HepG2 (cell line): Measurements from ENCODE around the gene MTURN. TPM values are rescaled to one million over a fixed set of nuclear protein-coding genes. Genes with fewer than 3 reads are reported as not detected.

Experiments used
- ATAC-seq: fragments of 200-7000 bp; cut with Tn5 transposase; 3 replicates; pipeline ENCODE4 v1.9.1; 2020; ENCODE audit warnings: mild to moderate bottlenecking, moderate library complexity
- BruUV-seq: library from RNA; stranded (reverse); fragments of 400-500 nt; replicated peaks from 2 replicates; lab custom pipeline; 2021; lab: Mats Ljungman, UMichigan
- CTCF ChIA-PET: fragments of 300-600 bp; formaldehyde crosslinking; extraction: SDS; loops from one replicate; lab custom pipeline; 2021; ENCODE audit warnings: low total read pairs, inconsistent platforms, low intra/inter-chr PET ratio; lab: Yijun Ruan, JAX
- POLR2A ChIA-PET: fragments of 350-600 bp; sonication (Branson Sonifier 250); formaldehyde crosslinking; loops from one replicate; lab custom pipeline; 2020; ENCODE audit warnings: antibody characterized with exemption, inconsistent platforms; lab: Yijun Ruan, JAX
- DNase-seq: peaks from one replicate; pipeline ENCODE4 v3.0.0-alpha.2; 2015; ENCODE audit warnings: low spot score
- FAIRE-seq: peaks from 3 replicates; lab custom pipeline; 2011; peaks lifted over from hg19 to GRCh38; lab: Jason Lieb, UNC
- H2AFZ ChIP-seq: one replicate; pipeline ENCODE4 v1.6.1; 2011; ENCODE audit warnings: low read length, inconsistent platforms
- H3K27ac ChIP-seq: fragments of 300-600 bp; 3 replicates; pipeline ENCODE4 v1.8.0; 2011; ENCODE audit warnings: mixed run types, mild to moderate bottlenecking, mixed read lengths, low read length, inconsistent platforms; ENCODE audit not compliant: insufficient read depth; ENCODE audit errors: extremely low read length
- H3K27me3 ChIP-seq, 2 experiments: fragments of 200-600 bp in 1 of 2; 2 replicates in 1 of 2; 3 replicates in 1 of 2; pipeline versions ENCODE4 v1.6.0 to v1.8.0; 2011; ENCODE audit warnings: low read length in 2 of 2, mild to moderate bottlenecking in 2 of 2, moderate library complexity in 2 of 2, inconsistent platforms in 1 of 2; ENCODE audit not compliant: insufficient read depth in 2 of 2, control insufficient read depth in 1 of 2
- H3K36me3 ChIP-seq, 2 experiments: fragments of 200-600 bp in 1 of 2; replicated peaks in 1 of 2; 2 replicates in 1 of 2; 3 replicates in 1 of 2; pipeline versions ENCODE4 v1.5.1 to v1.8.0; 2011; ENCODE audit warnings: low read length in 2 of 2, inconsistent platforms in 1 of 2; ENCODE audit not compliant: insufficient read depth in 2 of 2, control insufficient read depth in 1 of 2
- H3K4me1 ChIP-seq: 2 replicates; pipeline ENCODE4 v1.5.1; 2012; ENCODE audit warnings: low read length, inconsistent platforms; ENCODE audit not compliant: insufficient read depth
- H3K4me2 ChIP-seq: 2 replicates; pipeline ENCODE4 v1.6.0; 2011; ENCODE audit warnings: low read depth, low read length, inconsistent platforms
- H3K4me3 ChIP-seq, 3 experiments: fragments of 200-600 bp in 1 of 3; sonication (generic), shearing (Covaris generic) in 1 of 3; replicated peaks in 1 of 3; 2 replicates each; pipeline ENCODE4 v1.5.1; 2011 to 2016; ENCODE audit warnings: low read length in 3 of 3, inconsistent platforms in 2 of 3, low read depth in 2 of 3, mild to moderate bottlenecking in 2 of 3, control low read depth in 1 of 3, mixed read lengths in 1 of 3; ENCODE audit not compliant: insufficient read depth in 1 of 3
- H3K79me2 ChIP-seq: one replicate; pipeline ENCODE4 v1.6.1; 2011; ENCODE audit warnings: low read length, inconsistent platforms; ENCODE audit not compliant: insufficient read depth
- H3K9ac ChIP-seq: 2 replicates; pipeline ENCODE4 v1.6.0; 2011; ENCODE audit warnings: mild to moderate bottlenecking, low read depth, low read length, inconsistent platforms; ENCODE audit not compliant: insufficient read depth
- H3K9me3 ChIP-seq: 2 replicates; pipeline ENCODE4 v1.5.1; 2012; ENCODE audit warnings: mild to moderate bottlenecking, low read length
- H4K20me1 ChIP-seq: 2 replicates; pipeline ENCODE4 v1.6.0; 2011; ENCODE audit warnings: inconsistent platforms, mild to moderate bottlenecking, low read length, moderate library complexity; ENCODE audit not compliant: insufficient read depth
- CHD4 ChIP-seq: fragments of 200-600 bp; sonication (generic); IDR thresholded peaks from 2 replicates; pipeline ENCODE4 v1.7.0; 2017; ENCODE audit warnings: mild to moderate bottlenecking, low read length, borderline replicate concordance
- EP300 ChIP-seq, 3 experiments: sonication (generic) in 1 of 3; formaldehyde crosslinking in 1 of 3; IDR thresholded peaks; 2 replicates each; pipeline versions ENCODE4 v1.5.1 to v1.6.1; 2011 to 2020; ENCODE audit warnings: low read depth in 2 of 3, low read length in 2 of 3, borderline replicate concordance in 1 of 3, improper control_type of control experiment in 1 of 3, mild to moderate bottlenecking in 1 of 3, missing genetic modification reagents in 1 of 3, moderate library complexity in 1 of 3
- KAT7 ChIP-seq: IDR thresholded peaks from 2 replicates; pipeline ENCODE4 v1.6.1; 2018; ENCODE audit warnings: borderline replicate concordance, missing compliant biosample characterization
- KLF9 ChIP-seq: IDR thresholded peaks from 2 replicates; pipeline ENCODE4 v1.6.1; 2016; ENCODE audit warnings: low read depth
- ZFYVE20 ChIP-seq: sonication (generic); formaldehyde crosslinking; IDR thresholded peaks from 2 replicates; pipeline ENCODE4 v1.8.0; 2023; ENCODE audit warnings: low read depth, mild to moderate bottlenecking, moderate library complexity, missing genetic modification reagents, borderline replicate concordance
- ZNF263 ChIP-seq: sonication (generic); formaldehyde crosslinking; IDR thresholded peaks from 2 replicates; pipeline ENCODE4 v1.4.0; 2020; ENCODE audit warnings: missing genetic modification reagents
- ZNF382 ChIP-seq: sonication (generic); formaldehyde crosslinking; IDR thresholded peaks from 2 replicates; pipeline ENCODE4 v1.5.0; 2020; ENCODE audit warnings: missing genetic modification reagents, mild to moderate bottlenecking, borderline replicate concordance
- ZNF530 ChIP-seq: sonication (generic); formaldehyde crosslinking; IDR thresholded peaks from 2 replicates; pipeline ENCODE4 v1.5.0; 2020; ENCODE audit warnings: low read depth, mild to moderate bottlenecking, missing genetic modification reagents
- ZNF629 ChIP-seq: sonication (generic); formaldehyde crosslinking; conservative IDR thresholded peaks from 2 replicates; pipeline ENCODE4 v1.5.0; 2020; ENCODE audit warnings: missing genetic modification reagents
- ZNF784 ChIP-seq: sonication (generic); formaldehyde crosslinking; IDR thresholded peaks from 2 replicates; pipeline ENCODE4 v1.5.1; 2020; ENCODE audit warnings: missing genetic modification reagents, mild to moderate bottlenecking, borderline replicate concordance
- WGBS: methylation state at CpG from one replicate; pipeline ENCODE4 v1.1.6; 2017; ENCODE audit warnings: low lambda C conversion rate; 5-methylcytosine and 5-hydroxymethylcytosine counted together
- in situ Hi-C: cut with HindIII; loops from 2 replicates; pipeline ENCODE4 v1.10.0; 2017; ENCODE audit warnings: low pct_unique_long_range_greater_than_20kb; ENCODE audit not compliant: extremely low pct_ligation_motif_present
- intact Hi-C: fragments of 100-400 bp; cut with micrococcal nuclease; formaldehyde crosslinking; loops from one replicate; pipeline ENCODE4 v1.10.0; 2022; ENCODE audit not compliant: unreplicated experiment
- polyA plus RNA-seq, 8 experiments: library from polyadenylated mRNA; depleted of rRNA in 3 of 8; stranded (reverse) in 7 of 8; unstranded in 1 of 8; fragments of >200 nt; fragmentation: Illumina TruSeq in 4 of 8; extraction: Trizol in 4 of 8; gene quantifications; 2 replicates each; pipeline versions ENCODE4 v1.2.1 to v1.2.3, GENCODE V29; 2011 to 2016; ENCODE audit warnings: low read depth in 4 of 8, missing spikeins in 1 of 8, mixed read lengths in 1 of 8; ENCODE audit not compliant: insufficient read depth in 1 of 8
- total RNA-seq, 5 experiments: library from RNA; depleted of rRNA; stranded (reverse); fragments of >200 nt; fragmentation: Illumina TruSeq; extraction: Trizol; gene quantifications; 2 replicates each; pipeline ENCODE4 v1.2.3, GENCODE V29; 2016; ENCODE audit warnings: low read depth in 1 of 5
- TF ChIP-seq, protein P1 (sequence below): sonication (generic); formaldehyde crosslinking; IDR thresholded peaks from 2 replicates; pipeline ENCODE4 v1.4.0; 2020; ENCODE audit warnings: mild to moderate bottlenecking, missing genetic modification reagents

Gene MTURN
- total and polyA plus RNA-seq, 2 of the 13 experiments (the other 11 are each of a cell fraction or from before 2014, with no cell fraction given), result 5.7 to 7.2 TPM

GRCh38 chr7:30136743-30137485 lies 2.1 kb downstream of the MTURN start:
- no peak for FAIRE-seq
- CTCF ChIA-PET, result no interaction called here
- intact Hi-C loops, result no loop called here

DNA sequence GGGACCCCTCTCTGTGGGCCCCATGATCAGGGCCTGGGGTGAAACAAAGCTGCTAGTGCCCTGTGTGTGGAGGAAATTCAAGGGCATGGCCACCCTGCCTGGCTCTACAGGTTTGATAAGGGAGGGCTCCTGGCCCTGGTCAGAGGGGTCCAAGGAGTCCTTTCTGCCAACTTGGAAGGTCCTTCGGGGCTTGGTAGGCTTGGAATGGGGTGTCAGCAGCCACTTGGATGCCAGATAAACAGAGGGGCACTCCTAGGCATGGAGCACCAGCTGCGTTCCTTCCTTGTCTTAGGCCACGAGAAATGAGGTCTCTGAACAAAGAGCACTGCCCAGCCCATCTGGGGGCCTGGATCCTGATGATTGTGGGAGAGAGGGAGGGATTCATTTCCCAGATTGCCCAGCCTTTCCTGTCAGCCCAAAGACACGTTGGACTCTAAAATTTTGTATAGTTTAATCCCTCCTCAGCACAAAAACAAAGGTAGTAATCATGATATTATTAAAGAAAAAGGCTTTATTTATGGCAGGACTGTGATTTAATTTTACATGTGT lies 5.1 kb downstream of the MTURN start:
- H3K27me3 ChIP-seq, result no peaks in the 10 kb centered on the region; a peak in 1 of 5 replicates
- H2AFZ ChIP-seq, result no peak overlapping the region
- intact Hi-C loops (no loop called here), in situ Hi-C loops (no loop called here)
- WGBS, result 84% methylated on average over 4 of the region's 4 CpGs
- ChIA-PET CTCF (no interaction called here), POLR2A (no interaction called here)
- no peak for DNase-seq
- no peaks in the 10 kb centered on the region for H3K36me3 ChIP-seq
- H3K79me2 ChIP-seq, result no peaks in the 10 kb centered on the region
- peaks cover 20% of the 10 kb centered on the region for H3K4me1 ChIP-seq
- BruUV-seq, result no TSS peak
- TF ChIP-seq ZNF382 (no peak), EP300 (IDR thresholded peaks at IDR 0.05; ENCODE audit: low read depth in 2 of 2, low read length in 2 of 2) (no peak), EP300 (CRISPR knock-in tag; IDR thresholded peaks at IDR 0.05; ENCODE audit: borderline replicate concordance) (no peak), ZFYVE20 (no peak), ZNF263 (CRISPR knock-in tag) (no peak), KLF9 (CRISPR knock-in tag) (no peak), KAT7 (CRISPR knock-in tag) (no peak)
- TF ChIP-seq, protein P1, sequence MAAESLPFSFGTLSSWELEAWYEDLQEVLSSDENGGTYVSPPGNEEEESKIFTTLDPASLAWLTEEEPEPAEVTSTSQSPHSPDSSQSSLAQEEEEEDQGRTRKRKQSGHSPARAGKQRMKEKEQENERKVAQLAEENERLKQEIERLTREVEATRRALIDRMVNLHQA, result no peak
- no peak overlapping the region for H3K4me2 ChIP-seq
- no peaks in the 10 kb centered on the region for H3K9me3 ChIP-seq
- H4K20me1 ChIP-seq, result no peaks in the 10 kb centered on the region
- H3K9ac ChIP-seq, result no peak overlapping the region
- ATAC-seq, result no peak
- no peak for FAIRE-seq
- H3K27ac ChIP-seq, result no peak overlapping the region
- H3K4me3 ChIP-seq, result no peak overlapping the region

More at GRCh38 chr7:30136743-30137485, 2.1 kb downstream of the MTURN start:
- H3K27ac ChIP-seq, result no peak overlapping the region
- in situ Hi-C loops, result no loop called here
- POLR2A ChIA-PET, result no interaction called here
- TF ChIP-seq CHD4 (peak; percentile 45; the same call in 1 of the 2 replicates), ZNF263 (CRISPR knock-in tag) (no peak), ZNF629 (peak; percentile 78), ZNF784 (CRISPR knock-in tag) (no peak), ZNF530 (CRISPR knock-in tag) (no peak)
- TF ChIP-seq, all 625 proteins: peak for 2
- Histone ChIP-seq H2AFZ (no peak overlapping the region), H3K79me2 (no peaks in the 10 kb centered on the region), H3K27me3 (no peaks in the 10 kb centered on the region; a peak in 1 of 5 replicates), H3K4me3 (0 out of 6 replicates have a peak overlapping the region, but pooled peaks of 1 of the 3 experiments have one; percentile 94), H3K36me3 (no peaks in the 10 kb centered on the region), H3K4me1 (peaks cover 14% of the 10 kb centered on the region), H3K4me2 (peak overlapping the region; percentile 84; the same call in 1 of the 2 replicates), H3K9me3 (no peaks in the 10 kb centered on the region), H3K9ac (no peak overlapping the region), H4K20me1 (no peaks in the 10 kb centered on the region)
- DNase-seq (no peak), ATAC-seq (no peak)
- TSS peak; percentile 55 for BruUV-seq
- 88% methylated on average over 7 of the region's 7 CpGs for WGBS
